Hepatocyte (in vitro differentiated cells): ENCODE data around the gene KIAA0930. TPM values are rescaled to one million over a fixed set of nuclear protein-coding genes. Genes with fewer than 3 reads are reported as not detected.

Experiments used
- DNase-seq: peaks from one replicate; pipeline ENCODE4 v3.0.0-alpha.2; 2016; ENCODE audit warnings: low spot score
- H2AFZ ChIP-seq: fragments of 200-600 bp; sonication (generic); 2 replicates; pipeline ENCODE4 v1.6.0; 2016; ENCODE audit warnings: antibody characterized with exemption, mild to moderate bottlenecking
- H3K27ac ChIP-seq: fragments of 200-600 bp; sonication (generic); 2 replicates; pipeline ENCODE4 v1.5.1; 2016; ENCODE audit warnings: mild to moderate bottlenecking
- H3K27me3 ChIP-seq: fragments of 200-600 bp; sonication (generic); 2 replicates; pipeline ENCODE4 v1.6.1; 2016
- H3K36me3 ChIP-seq: fragments of 200-600 bp; sonication (generic); replicated peaks from 2 replicates; pipeline ENCODE4 v1.5.1; 2016; ENCODE audit warnings: low read depth; ENCODE audit not compliant: insufficient read depth
- H3K4me1 ChIP-seq: fragments of 200-600 bp; sonication (generic); 2 replicates; pipeline ENCODE4 v1.5.1; 2016; ENCODE audit warnings: mild to moderate bottlenecking, moderate library complexity; ENCODE audit not compliant: insufficient read depth
- H3K4me2 ChIP-seq: fragments of 200-600 bp; sonication (generic); 2 replicates; pipeline ENCODE4 v1.6.0; 2016
- H3K4me3 ChIP-seq: fragments of 200-600 bp; sonication (generic); 2 replicates; pipeline ENCODE4 v1.5.1; 2016; ENCODE audit warnings: mild to moderate bottlenecking
- H3K79me2 ChIP-seq: fragments of 200-600 bp; sonication (generic); 2 replicates; pipeline ENCODE4 v1.6.0; 2017; ENCODE audit warnings: mild to moderate bottlenecking
- H3K9me2 ChIP-seq: fragments of 200-600 bp; sonication (generic); replicated peaks from 2 replicates; pipeline ENCODE4 v1.6.0; 2017; ENCODE audit warnings: mild to moderate bottlenecking; ENCODE audit not compliant: insufficient read depth
- H3K9me3 ChIP-seq: fragments of 200-600 bp; sonication (generic); 2 replicates; pipeline ENCODE4 v1.5.1; 2016; ENCODE audit warnings: low read depth, mild to moderate bottlenecking
- H4K20me1 ChIP-seq: fragments of 200-600 bp; sonication (generic); 2 replicates; pipeline ENCODE4 v1.6.0; 2016; ENCODE audit warnings: mild to moderate bottlenecking; ENCODE audit not compliant: insufficient read depth, poor library complexity, severe bottlenecking
- EZH2 ChIP-seq: fragments of 200-600 bp; sonication (generic); IDR thresholded peaks from 2 replicates; pipeline ENCODE4 v1.6.1; 2016; ENCODE audit warnings: antibody characterized with exemption, mild to moderate bottlenecking, borderline replicate concordance
- EZH2phosphoT487 ChIP-seq: fragments of 200-600 bp; sonication (generic); IDR thresholded peaks from one replicate; pipeline ENCODE4 v1.6.1; 2018; ENCODE audit warnings: antibody characterized with exemption, mild to moderate bottlenecking, low read depth, moderate library complexity; ENCODE audit not compliant: unreplicated experiment, severe bottlenecking
- WGBS: methylation state at CpG from one replicate; pipeline ENCODE4 v1.1.6; 2016; ENCODE audit warnings: low lambda C conversion rate; ENCODE audit errors: missing lambda C conversion rate; 5-methylcytosine and 5-hydroxymethylcytosine counted together
- microRNA counts: library from miRNA; unstranded; fragments of <30 nt; microRNA quantifications from one replicate; lab custom pipeline; 2017
- microRNA-seq: library from miRNA; unstranded; fragments of <30 nt; microRNA quantifications from one replicate; pipeline ENCODE4, GENCODE V29; 2017
- polyA plus RNA-seq: library from polyadenylated mRNA; unstranded; fragments of >200 nt; fragmentation: Nextera tagmentation; extraction: Ambion mirVana; gene quantifications from 2 replicates; pipeline ENCODE4 v1.2.1, GENCODE V29; 2016
- small RNA-seq: library from RNA; depleted of rRNA; stranded (forward); fragments of <200 nt; gene quantifications from one replicate; pipeline ENCODE3, GENCODE V24; 2014
- total RNA-seq: library from RNA; depleted of rRNA; stranded (reverse); fragments of >200 nt; gene quantifications from 2 replicates; pipeline ENCODE4 v1.2.3, GENCODE V29; 2014
- TF ChIP-seq, protein P1 (sequence below): fragments of 200-600 bp; sonication (generic); IDR thresholded peaks from 2 replicates; pipeline ENCODE4 v1.5.1; 2016; ENCODE audit warnings: antibody characterized with exemption, mild to moderate bottlenecking; ENCODE audit not compliant: poor library complexity

Gene KIAA0930
- total and polyA plus RNA-seq, 2 experiments from 2014 or later, result 30.9 to 42.0 TPM

DNA sequence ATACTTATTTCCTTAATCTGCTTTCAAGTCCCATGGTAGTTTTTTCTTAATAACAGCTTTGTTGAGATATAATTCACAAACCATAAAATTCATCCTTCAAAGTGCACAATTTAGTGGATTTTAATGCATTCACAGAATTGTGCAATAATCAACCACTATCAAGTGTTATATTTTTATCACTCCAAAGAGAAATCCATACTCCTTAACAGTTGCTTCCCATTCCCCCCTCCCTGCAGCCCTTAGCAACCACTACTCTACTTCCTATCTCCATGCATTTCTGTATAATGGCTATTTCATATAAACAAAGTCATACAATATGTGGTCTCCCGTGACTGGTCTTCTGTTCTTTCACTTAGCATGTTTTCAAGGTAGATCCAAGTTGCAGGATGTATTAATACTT is 95.8 kb downstream of the KIAA0930 start:
- no peak for DNase-seq
- WGBS, result 89% methylated on average over 1 of the region's 1 CpG

DNA sequence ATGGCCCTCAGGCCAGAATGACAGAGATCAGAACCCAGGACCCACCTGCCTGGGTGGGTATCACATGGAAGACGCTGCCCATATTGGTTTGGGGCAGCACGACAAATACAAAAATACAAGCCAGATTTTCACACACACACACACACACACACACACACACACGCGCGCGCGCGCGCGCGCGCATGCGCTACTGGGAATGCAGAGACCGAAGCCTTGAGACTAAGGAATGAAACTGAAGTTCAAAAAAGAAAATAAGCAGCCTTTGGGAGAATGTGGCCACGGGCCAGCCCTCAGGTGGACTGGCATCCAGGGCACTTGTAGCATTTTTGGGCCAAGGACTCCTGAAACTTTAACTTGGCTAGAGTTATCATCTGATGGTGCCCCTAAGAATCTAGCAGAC is 98.3 kb downstream of the KIAA0930 start:
- no peaks in the 10 kb centered on the region for H3K9me3 ChIP-seq
- no peak overlapping the region for H3K27ac ChIP-seq
- no peaks in the 10 kb centered on the region for H4K20me1 ChIP-seq
- H3K27me3 ChIP-seq, result no peaks in the 10 kb centered on the region
- no peaks in the 10 kb centered on the region for H3K79me2 ChIP-seq
- DNase-seq, result no peak
- no peak overlapping the region for H3K4me3 ChIP-seq
- no peak overlapping the region for H2AFZ ChIP-seq
- H3K36me3 ChIP-seq, result no peaks in the 10 kb centered on the region
- H3K9me2 ChIP-seq, result no peaks in the 10 kb centered on the region
- H3K4me2 ChIP-seq, result no peak overlapping the region
- no peak for TF ChIP-seq EZH2
- TF ChIP-seq EZH2phosphoT487, result no peak
- TF ChIP-seq, protein P1, sequence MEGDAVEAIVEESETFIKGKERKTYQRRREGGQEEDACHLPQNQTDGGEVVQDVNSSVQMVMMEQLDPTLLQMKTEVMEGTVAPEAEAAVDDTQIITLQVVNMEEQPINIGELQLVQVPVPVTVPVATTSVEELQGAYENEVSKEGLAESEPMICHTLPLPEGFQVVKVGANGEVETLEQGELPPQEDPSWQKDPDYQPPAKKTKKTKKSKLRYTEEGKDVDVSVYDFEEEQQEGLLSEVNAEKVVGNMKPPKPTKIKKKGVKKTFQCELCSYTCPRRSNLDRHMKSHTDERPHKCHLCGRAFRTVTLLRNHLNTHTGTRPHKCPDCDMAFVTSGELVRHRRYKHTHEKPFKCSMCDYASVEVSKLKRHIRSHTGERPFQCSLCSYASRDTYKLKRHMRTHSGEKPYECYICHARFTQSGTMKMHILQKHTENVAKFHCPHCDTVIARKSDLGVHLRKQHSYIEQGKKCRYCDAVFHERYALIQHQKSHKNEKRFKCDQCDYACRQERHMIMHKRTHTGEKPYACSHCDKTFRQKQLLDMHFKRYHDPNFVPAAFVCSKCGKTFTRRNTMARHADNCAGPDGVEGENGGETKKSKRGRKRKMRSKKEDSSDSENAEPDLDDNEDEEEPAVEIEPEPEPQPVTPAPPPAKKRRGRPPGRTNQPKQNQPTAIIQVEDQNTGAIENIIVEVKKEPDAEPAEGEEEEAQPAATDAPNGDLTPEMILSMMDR, result no peak
- no peaks in the 10 kb centered on the region for H3K4me1 ChIP-seq
- 66% methylated on average over 15 of the region's 15 CpGs for WGBS

More for the DNA sequence above, 95.8 kb downstream of the KIAA0930 start:
- Histone ChIP-seq H3K9me3 (no peaks in the 10 kb centered on the region), H3K9me2 (no peaks in the 10 kb centered on the region), H3K4me2 (no peak overlapping the region), H3K36me3 (no peaks in the 10 kb centered on the region), H4K20me1 (no peaks in the 10 kb centered on the region), H3K27ac (no peak overlapping the region), H3K79me2 (no peaks in the 10 kb centered on the region), H2AFZ (no peak overlapping the region), H3K4me1 (no peaks in the 10 kb centered on the region), H3K4me3 (no peak overlapping the region), H3K27me3 (no peaks in the 10 kb centered on the region)
- TF ChIP-seq, protein P1, result no peak

MicroRNA genes within 50 kb of the gene (microRNA counts, 767-probe panel; counts per million panel counts)
- not detected for microRNA hsa-miR-1249 (lab: Ali Mortazavi, UCI)

Small RNAs within 50 kb of the gene (microRNA-seq; reads per million reads assigned to microRNA genes)
- gene MIR1249, result 42.0 reads per million, percentile 50 among the genes with 10 or more reads in this experiment

Small RNAs within 50 kb of the gene (small RNA-seq; reads per million reads assigned to genes)
- 0.28 reads per million for gene MIR1249

Other genes starting within 250 kb of the KIAA0930 start
- 0.40 and 1.9 TPM in 2 replicates for gene PHF21B, start 230.9 kb downstream of the KIAA0930 start, total RNA-seq
- gene PHF21B, start 230.9 kb downstream of the KIAA0930 start, polyA plus RNA-seq, result 0.10 and 0.86 TPM in 2 replicates
- gene NUP50, start 77.0 kb downstream of the KIAA0930 start, total RNA-seq, result 39.1 and 43.8 TPM in 2 replicates
- gene NUP50, start 77.0 kb downstream of the KIAA0930 start, polyA plus RNA-seq, result 15.3 and 16.0 TPM in 2 replicates
- gene UPK3A, start 44.1 kb upstream of the KIAA0930 start, total RNA-seq, result 14.4 and 14.9 TPM in 2 replicates
- gene UPK3A, start 44.1 kb upstream of the KIAA0930 start, polyA plus RNA-seq, result 41.8 and 71.5 TPM in 2 replicates
- gene FAM118A, start 69.0 kb upstream of the KIAA0930 start, total RNA-seq, result 65.7 and 94.2 TPM in 2 replicates
- gene FAM118A, start 69.0 kb upstream of the KIAA0930 start, polyA plus RNA-seq, result 193 and 289 TPM in 2 replicates
- not detected in 2 replicates for gene SMC1B, start 172.7 kb upstream of the KIAA0930 start, total RNA-seq
- 0.10 TPM in 1 of 2 replicates, not detected in the other for gene SMC1B, start 172.7 kb upstream of the KIAA0930 start, polyA plus RNA-seq
- gene RIBC2, start 172.8 kb upstream of the KIAA0930 start, total RNA-seq, result 0.48 and 0.50 TPM in 2 replicates
- 0.56 and 1.3 TPM in 2 replicates for gene RIBC2, start 172.8 kb upstream of the KIAA0930 start, polyA plus RNA-seq